Endothelial cell of umbilical vein (primary cell): ENCODE measurements around the gene KMT5C.

Experiments used
- EZH2 ChIP-seq: IDR thresholded peaks from 2 replicates; pipeline ENCODE4 v1.6.1; 2012; ENCODE audit warnings: borderline replicate concordance, low read depth, mild to moderate bottlenecking, moderate library complexity, low read length, inconsistent platforms; ENCODE audit not compliant: severe bottlenecking
- FOS ChIP-seq: IDR thresholded peaks from 2 replicates; pipeline ENCODE4 v1.6.1; 2011; ENCODE audit warnings: mild to moderate bottlenecking, low read length, moderate library complexity, borderline replicate concordance; ENCODE audit not compliant: insufficient read depth
- GATA2 ChIP-seq: IDR thresholded peaks from 2 replicates; pipeline ENCODE4 v1.7.0; 2011; ENCODE audit warnings: low read depth, mild to moderate bottlenecking, moderate library complexity, mixed read lengths, low read length; ENCODE audit not compliant: insufficient read length, insufficient read depth
- JUN ChIP-seq: IDR thresholded peaks from 2 replicates; pipeline ENCODE4 v1.6.1; 2011; ENCODE audit warnings: borderline replicate concordance, low read depth; ENCODE audit not compliant: insufficient read length, insufficient read depth
- MYC ChIP-seq: IDR thresholded peaks from one replicate; pipeline ENCODE4 v1.6.1; 2011; ENCODE audit warnings: mild to moderate bottlenecking, low read depth, low read length
- POLR2A ChIP-seq: IDR thresholded peaks from 2 replicates; pipeline ENCODE4 v1.6.1; 2012; ENCODE audit warnings: low read depth, mild to moderate bottlenecking, control low read depth, low read length
- POLR2AphosphoS5 ChIP-seq: IDR thresholded peaks from 2 replicates; pipeline ENCODE4 v1.6.1; 2012; ENCODE audit warnings: low read depth, mild to moderate bottlenecking, control low read depth, low read length, moderate library complexity; ENCODE audit not compliant: insufficient read depth
- TF ChIP-seq, protein P1 (sequence below), 2 donors: IDR thresholded peaks; 1 replicate in 1 of 2; 2 replicates in 1 of 2; pipeline ENCODE4 v1.5.1; 2011; ENCODE audit warnings: low read length in 2 of 2, mild to moderate bottlenecking in 2 of 2, moderate library complexity in 2 of 2, control low read depth in 1 of 2, inconsistent platforms in 1 of 2, low read depth in 1 of 2; ENCODE audit not compliant: insufficient read depth in 1 of 2; ENCODE audit errors: extremely low read depth in 1 of 2
- TF ChIP-seq, protein P2 (sequence below): IDR thresholded peaks from 2 replicates; pipeline ENCODE4 v1.6.1; 2011; ENCODE audit not compliant: insufficient read depth, insufficient read length

DNA sequence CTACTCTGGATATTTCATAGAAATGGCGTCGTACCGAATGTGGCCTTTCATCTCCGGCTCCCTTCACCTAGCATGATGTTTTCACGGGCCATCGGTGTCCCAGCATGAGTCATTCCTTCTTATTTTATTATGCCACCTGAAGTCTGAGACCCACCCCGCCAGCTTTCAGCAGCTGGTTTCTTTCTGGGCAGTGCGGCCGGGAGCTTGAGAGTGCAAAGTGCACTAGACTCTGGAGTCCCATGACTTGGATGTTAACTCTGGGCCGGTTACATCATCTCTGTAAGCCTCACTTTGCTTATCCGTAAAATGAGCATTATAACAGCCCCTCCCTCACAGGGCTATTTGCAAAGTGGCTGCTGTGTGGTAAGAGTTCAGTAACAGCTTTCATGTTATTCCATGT, 5.8 kb upstream of the KMT5C start:
- TF ChIP-seq, protein P1, sequence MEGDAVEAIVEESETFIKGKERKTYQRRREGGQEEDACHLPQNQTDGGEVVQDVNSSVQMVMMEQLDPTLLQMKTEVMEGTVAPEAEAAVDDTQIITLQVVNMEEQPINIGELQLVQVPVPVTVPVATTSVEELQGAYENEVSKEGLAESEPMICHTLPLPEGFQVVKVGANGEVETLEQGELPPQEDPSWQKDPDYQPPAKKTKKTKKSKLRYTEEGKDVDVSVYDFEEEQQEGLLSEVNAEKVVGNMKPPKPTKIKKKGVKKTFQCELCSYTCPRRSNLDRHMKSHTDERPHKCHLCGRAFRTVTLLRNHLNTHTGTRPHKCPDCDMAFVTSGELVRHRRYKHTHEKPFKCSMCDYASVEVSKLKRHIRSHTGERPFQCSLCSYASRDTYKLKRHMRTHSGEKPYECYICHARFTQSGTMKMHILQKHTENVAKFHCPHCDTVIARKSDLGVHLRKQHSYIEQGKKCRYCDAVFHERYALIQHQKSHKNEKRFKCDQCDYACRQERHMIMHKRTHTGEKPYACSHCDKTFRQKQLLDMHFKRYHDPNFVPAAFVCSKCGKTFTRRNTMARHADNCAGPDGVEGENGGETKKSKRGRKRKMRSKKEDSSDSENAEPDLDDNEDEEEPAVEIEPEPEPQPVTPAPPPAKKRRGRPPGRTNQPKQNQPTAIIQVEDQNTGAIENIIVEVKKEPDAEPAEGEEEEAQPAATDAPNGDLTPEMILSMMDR (IDR thresholded peaks at IDR 0.05; ENCODE audit: extremely low read depth in 1 of 2, insufficient read depth in 1 of 2, low read depth in 1 of 2, low read length in 2 of 2) = no peak
- TF ChIP-seq POLR2A = no peak
- no peak for TF ChIP-seq POLR2AphosphoS5
- no peak for TF ChIP-seq EZH2
- no peak for TF ChIP-seq GATA2
- TF ChIP-seq MYC = no peak
- TF ChIP-seq, protein P2, sequence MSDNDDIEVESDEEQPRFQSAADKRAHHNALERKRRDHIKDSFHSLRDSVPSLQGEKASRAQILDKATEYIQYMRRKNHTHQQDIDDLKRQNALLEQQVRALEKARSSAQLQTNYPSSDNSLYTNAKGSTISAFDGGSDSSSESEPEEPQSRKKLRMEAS = no peak
- TF ChIP-seq FOS = no peak
- TF ChIP-seq JUN = no peak
